WERI-Rb-1 (cell line): ENCODE measurements around the gene POLR1D.

ENCODE experiments used
- DNase-seq: peaks from one replicate; pipeline ENCODE4 v3.0.0-alpha.2; 2020
- H3K27ac ChIP-seq: fragments of 250-450 bp; sonication (Bioruptor Pico); 2 replicates; pipeline ENCODE4 v1.5.1; 2020; ENCODE audit warnings: mild to moderate bottlenecking, moderate library complexity
- H3K27me3 ChIP-seq: fragments of 250-450 bp; sonication (Bioruptor Pico); 2 replicates; pipeline ENCODE4 v1.5.1; 2021; ENCODE audit warnings: mild to moderate bottlenecking, low read depth, moderate library complexity; ENCODE audit not compliant: insufficient read depth, severe bottlenecking
- H3K36me3 ChIP-seq: fragments of 250-450 bp; sonication (Bioruptor Pico); 2 replicates; pipeline ENCODE4 v1.5.1; 2020; ENCODE audit warnings: mild to moderate bottlenecking, moderate library complexity
- H3K4me3 ChIP-seq: 2 replicates; pipeline ENCODE4 v1.5.1; 2011; ENCODE audit warnings: low read depth, mild to moderate bottlenecking, control low read depth, low read length
- H3K9me3 ChIP-seq: fragments of 250-450 bp; sonication (Bioruptor Pico); 2 replicates; pipeline ENCODE4 v1.5.1; 2021; ENCODE audit warnings: mild to moderate bottlenecking, moderate library complexity; ENCODE audit not compliant: severe bottlenecking
- TF ChIP-seq, protein P1 (sequence below): IDR thresholded peaks from 2 replicates; pipeline ENCODE4 v1.5.1; 2011; ENCODE audit warnings: low read depth, mild to moderate bottlenecking, control low read depth, inconsistent platforms, low read length

The POLR1D gene

GRCh38 chr13:27601803-27602202 is 19.9 kb upstream of the POLR1D start:
- Histone ChIP-seq H3K9me3 (no peaks in the 10 kb centered on the region), H3K4me3 (no peak overlapping the region), H3K36me3 (no peaks in the 10 kb centered on the region), H3K27ac (no peak overlapping the region), H3K27me3 (no peaks in the 10 kb centered on the region)
- TF ChIP-seq, protein P1, sequence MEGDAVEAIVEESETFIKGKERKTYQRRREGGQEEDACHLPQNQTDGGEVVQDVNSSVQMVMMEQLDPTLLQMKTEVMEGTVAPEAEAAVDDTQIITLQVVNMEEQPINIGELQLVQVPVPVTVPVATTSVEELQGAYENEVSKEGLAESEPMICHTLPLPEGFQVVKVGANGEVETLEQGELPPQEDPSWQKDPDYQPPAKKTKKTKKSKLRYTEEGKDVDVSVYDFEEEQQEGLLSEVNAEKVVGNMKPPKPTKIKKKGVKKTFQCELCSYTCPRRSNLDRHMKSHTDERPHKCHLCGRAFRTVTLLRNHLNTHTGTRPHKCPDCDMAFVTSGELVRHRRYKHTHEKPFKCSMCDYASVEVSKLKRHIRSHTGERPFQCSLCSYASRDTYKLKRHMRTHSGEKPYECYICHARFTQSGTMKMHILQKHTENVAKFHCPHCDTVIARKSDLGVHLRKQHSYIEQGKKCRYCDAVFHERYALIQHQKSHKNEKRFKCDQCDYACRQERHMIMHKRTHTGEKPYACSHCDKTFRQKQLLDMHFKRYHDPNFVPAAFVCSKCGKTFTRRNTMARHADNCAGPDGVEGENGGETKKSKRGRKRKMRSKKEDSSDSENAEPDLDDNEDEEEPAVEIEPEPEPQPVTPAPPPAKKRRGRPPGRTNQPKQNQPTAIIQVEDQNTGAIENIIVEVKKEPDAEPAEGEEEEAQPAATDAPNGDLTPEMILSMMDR: no peak
- DNase-seq: no peak

GRCh38 chr13:27605099-27605498 is 16.6 kb upstream of the POLR1D start:
- no peak for DNase-seq
- H3K9me3 ChIP-seq: no peaks in the 10 kb centered on the region
- H3K27me3 ChIP-seq: no peaks in the 10 kb centered on the region
- TF ChIP-seq, protein P1: no peak
- H3K36me3 ChIP-seq: no peaks in the 10 kb centered on the region
- no peak overlapping the region for H3K27ac ChIP-seq
- no peak overlapping the region for H3K4me3 ChIP-seq

DNA sequence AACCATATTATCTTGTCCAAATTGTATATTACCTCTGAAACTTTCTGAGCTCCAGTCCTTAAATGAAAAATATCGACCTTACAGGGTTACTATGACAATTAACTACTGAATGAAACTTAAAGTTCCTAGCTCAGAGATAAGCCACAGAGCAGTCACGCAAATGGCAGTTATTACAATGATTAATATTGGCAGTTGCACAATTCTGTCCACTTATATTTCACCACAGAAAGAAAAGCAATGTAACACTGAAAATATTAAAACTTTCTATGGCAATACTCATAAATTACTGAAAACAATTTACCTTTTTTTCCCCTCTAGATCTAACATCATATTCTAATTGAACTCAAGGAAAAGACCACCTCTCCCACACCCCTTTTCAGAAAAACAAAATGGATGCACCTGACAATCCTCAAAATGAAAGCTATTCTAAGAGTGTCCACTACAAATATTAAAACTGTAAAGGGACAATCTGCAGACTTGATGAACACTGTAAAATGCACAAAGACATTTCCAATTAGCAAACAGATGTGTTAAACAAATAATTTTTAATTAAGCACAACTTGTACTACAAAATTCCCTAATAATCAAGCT is 16.0 kb upstream of the POLR1D start:
- no peaks in the 10 kb centered on the region for H3K36me3 ChIP-seq
- no peak overlapping the region for H3K4me3 ChIP-seq
- no peaks in the 10 kb centered on the region for H3K27me3 ChIP-seq
- no peak for DNase-seq
- H3K9me3 ChIP-seq: no peaks in the 10 kb centered on the region
- TF ChIP-seq, protein P1: no peak
- no peak overlapping the region for H3K27ac ChIP-seq

DNA sequence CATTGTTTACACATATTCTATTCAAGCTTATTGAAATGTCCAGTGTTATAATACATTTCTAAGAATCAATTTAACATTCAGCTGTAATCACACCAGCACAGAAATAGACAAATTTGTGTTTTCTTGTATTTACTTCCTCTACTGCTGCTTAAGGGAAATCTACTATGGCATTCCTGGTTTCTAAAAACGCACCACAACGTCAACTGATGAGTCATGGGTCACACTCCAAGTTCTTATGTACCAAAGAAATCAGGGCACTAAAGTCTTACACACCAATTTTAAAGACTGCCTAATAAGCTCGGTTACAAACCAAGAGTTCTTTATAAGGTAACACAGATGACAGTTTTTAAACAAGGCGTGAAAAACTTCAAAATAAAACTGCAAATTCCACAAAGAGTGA is 14.6 kb upstream of the POLR1D start:
- no peaks in the 10 kb centered on the region for H3K36me3 ChIP-seq
- no peak overlapping the region for H3K27ac ChIP-seq
- no peak for DNase-seq
- H3K4me3 ChIP-seq: no peak overlapping the region
- TF ChIP-seq, protein P1: no peak
- H3K9me3 ChIP-seq: no peaks in the 10 kb centered on the region
- H3K27me3 ChIP-seq: no peaks in the 10 kb centered on the region

- Histone ChIP-seq H3K27me3 (no peaks in the 10 kb centered on the region), H3K9me3 (no peaks in the 10 kb centered on the region), H3K36me3 (0 out of 2 replicates have a peak, but pooled peaks cover 4% of the 10 kb centered on the region), H3K4me3 (no peak overlapping the region), H3K27ac (no peak overlapping the region)
- no peak for DNase-seq
- TF ChIP-seq, protein P1: no peak
These were observed 8.1 kb upstream of the POLR1D start for GRCh38 chr13:27613628-27614027.

- H3K4me3 ChIP-seq: no peak overlapping the region
These were observed 3.8 kb upstream of the POLR1D start for GRCh38 chr13:27617881-27618321.

More at GRCh38 chr13:27617881-27618321, 3.8 kb upstream of the POLR1D start:
- no peaks in the 10 kb centered on the region for H3K9me3 ChIP-seq
- DNase-seq: no peak
- H3K36me3 ChIP-seq: peaks cover 13% of the 10 kb centered on the region
- H3K27ac ChIP-seq: no peak overlapping the region
- no peaks in the 10 kb centered on the region for H3K27me3 ChIP-seq
- TF ChIP-seq, protein P1: no peak
